GM19372 (cell line): ENCODE results near the gene LMOD1.
"Not testable (repeated sequence)": the region's sequence is repeated elsewhere in the genome, so short reads cannot be mapped to it uniquely, and the experiment has no call there.

Source experiments
- ATAC-seq: cut with Tn5 transposase; IDR thresholded peaks from one replicate; pipeline ENCODE4 v1.9.1; 2021; ENCODE audit warnings: mild to moderate bottlenecking, low read depth, moderate library complexity; ENCODE audit not compliant: unreplicated experiment

Gene LMOD1

DNA sequence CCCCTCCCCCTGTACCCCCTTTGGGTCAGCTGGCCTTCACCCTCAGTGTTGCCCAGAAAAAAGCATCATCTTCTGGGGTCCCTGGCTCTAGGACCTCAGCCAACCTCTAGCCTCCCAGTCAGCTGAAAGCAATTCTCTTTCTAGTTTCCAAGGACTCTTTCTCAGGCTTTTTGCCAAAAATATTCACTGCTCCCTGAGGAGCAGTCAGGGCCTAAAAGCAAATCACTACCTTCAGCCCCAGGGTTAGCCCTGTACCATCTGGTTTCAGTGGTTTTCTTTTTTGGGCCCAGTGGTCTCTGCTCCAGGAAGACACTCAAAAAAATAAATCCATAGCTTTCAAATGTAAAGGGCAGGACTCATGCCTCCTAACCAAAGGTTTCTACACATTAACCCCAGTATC is 3.1 kb upstream of the LMOD1 start:
- no peak for ATAC-seq

DNA sequence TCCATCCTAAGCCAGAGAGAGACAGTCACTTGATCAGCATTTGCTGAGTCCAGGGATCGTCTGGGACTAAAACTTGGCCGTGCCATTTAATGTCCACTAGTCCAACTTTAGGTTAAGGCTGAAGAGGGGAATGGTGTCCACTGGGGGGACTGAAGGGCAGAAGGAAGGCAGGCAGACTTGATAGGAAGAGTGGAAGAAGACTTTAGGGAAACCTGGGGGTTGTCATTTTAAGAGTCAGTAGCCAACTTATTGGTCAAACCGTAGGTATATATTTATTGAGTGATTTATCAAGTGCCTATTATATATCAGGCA is 1.3 kb upstream of the LMOD1 start:
- ATAC-seq, result no peak

DNA sequence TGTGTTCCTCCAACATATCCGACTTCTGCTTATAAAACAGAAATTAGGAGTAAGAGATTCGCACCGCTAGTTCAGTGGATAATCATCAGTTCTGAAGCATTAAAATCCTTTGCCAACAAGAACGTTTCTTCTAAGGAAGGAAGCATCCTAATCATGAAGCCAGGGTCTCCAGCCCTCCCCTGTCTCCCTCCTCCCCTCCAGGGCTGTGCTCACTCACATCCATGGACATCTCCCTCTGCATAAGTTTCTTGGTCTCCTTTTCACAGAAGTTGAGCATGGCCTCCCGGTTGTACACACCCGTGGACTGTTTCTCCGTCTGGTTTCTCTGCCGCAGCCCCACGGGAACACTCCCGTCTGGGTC is 505 bp downstream of the LMOD1 start:
- no peak for ATAC-seq

DNA sequence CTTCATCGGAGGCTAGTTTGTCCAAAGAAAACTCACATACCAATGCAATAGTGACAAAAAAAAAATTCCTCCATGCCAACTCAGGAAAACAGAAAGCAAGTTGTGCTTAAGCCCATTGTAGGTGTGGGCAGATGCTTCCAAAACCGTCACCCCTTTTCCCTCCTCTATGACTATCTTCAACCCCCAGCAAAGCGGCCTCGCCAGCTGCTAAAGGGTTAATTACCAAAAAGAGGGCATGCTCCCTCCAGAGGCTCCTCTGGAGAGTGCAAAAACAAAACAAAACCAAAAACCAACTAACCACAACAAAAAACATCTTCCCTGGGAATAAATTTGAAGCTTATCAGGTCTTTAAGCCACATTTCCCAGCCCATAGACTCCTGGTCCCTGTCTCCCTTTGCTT is 1.2 kb downstream of the LMOD1 start:
- no peak for ATAC-seq

- ATAC-seq, result no peak
These were observed 1.7 kb downstream of the LMOD1 start for GRCh38 chr1:201944639-201945038.

DNA sequence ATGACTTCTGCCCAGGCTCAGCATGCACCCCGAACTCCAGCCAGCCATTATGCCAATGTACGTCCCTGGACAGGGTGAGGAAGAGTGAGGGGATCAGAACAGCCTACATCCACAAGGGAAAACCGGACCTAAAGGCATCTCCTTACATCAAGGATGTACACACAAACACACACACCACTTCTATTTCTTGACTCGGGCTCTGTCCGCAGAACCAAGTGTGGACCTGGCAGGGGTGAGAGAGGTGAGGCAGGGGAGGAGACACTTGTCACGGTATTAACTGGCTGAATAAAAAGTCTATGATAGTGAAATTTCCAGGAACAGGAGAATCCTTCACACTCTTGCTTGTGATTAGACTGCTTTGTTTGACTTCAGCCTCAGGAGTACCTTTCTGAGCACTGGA is 2.3 kb downstream of the LMOD1 start:
- no peak for ATAC-seq

GRCh38 chr1:201942129-201942495 is 4.2 kb downstream of the LMOD1 start:
- ATAC-seq, result no peak

- no peak for ATAC-seq
These were observed 4.8 kb downstream of the LMOD1 start for GRCh38 chr1:201941420-201942128.

DNA sequence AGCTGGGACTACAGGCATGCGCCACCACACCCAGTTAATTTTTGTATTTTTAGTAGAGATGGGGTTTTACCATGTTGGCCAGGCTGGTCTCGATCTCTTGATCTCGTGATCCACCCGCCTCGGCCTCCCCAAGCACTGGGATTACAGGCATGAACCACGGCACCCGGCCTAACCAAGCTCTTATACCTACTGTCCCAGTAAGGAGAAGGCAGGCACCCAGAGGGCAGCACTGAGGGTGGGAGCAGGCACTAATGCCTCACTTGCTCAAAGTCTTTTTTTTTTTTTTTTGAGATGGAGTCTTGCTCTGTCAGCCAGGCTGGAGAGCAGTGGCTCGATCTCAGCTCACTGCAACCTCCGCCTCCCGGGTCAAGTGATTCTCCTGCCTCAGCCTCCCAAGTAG is 6.0 kb downstream of the LMOD1 start:
- ATAC-seq, result not testable (repeated sequence)

DNA sequence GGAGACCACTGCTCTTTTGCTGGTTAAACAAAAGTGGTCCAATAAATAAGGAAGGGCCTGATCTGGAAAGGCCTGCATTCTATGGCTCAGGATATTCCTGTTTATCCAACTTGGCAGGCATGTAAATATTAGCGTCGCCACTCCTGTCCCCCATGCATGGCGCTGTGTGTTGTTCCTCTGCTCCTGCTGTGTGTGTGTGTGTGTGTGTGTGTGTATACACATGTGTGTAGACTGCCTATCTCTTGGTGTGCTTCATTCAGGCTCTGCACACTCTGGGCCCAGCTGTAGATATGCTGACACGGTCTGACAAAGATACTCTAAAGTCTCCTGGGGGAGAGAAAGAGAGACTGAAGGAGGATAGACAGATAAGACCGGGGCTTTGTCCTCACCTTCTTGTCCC is 6.8 kb downstream of the LMOD1 start:
- no peak for ATAC-seq

- no peak for ATAC-seq
These were observed 7.2 kb downstream of the LMOD1 start for GRCh38 chr1:201939148-201939547.

GRCh38 chr1:201938440-201939035 is 7.8 kb downstream of the LMOD1 start:
- no peak for ATAC-seq

DNA sequence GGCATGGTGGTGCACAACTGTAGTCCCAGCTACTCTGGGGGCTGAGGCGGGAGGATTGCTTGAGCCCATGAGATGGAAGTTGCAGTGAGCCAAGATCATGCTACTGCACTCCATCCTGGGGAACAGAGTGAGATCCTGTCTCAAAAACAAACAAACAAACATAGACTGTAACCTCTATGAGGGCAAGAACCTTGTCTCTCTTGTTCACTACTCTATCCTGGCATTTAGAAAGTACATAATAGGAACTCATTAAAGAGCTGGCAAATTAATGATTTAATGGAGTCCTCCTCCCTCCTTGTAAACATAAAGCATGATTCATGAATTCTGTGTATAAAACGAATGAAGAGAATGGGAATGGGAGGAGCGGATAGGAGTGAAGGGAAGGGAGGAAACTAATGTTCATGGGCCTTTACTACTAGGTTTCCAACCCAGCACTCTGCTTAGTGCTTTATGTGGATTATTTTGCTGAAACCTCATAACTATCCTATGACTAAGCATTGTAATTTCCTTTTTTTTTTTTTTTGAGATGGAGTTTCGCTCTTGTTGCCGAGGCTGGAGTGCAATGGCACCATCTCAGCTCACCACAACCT is 8.6 kb downstream of the LMOD1 start:
- no peak for ATAC-seq

GRCh38 chr1:201933840-201934430 is 12.4 kb downstream of the LMOD1 start:
- no peak for ATAC-seq

DNA sequence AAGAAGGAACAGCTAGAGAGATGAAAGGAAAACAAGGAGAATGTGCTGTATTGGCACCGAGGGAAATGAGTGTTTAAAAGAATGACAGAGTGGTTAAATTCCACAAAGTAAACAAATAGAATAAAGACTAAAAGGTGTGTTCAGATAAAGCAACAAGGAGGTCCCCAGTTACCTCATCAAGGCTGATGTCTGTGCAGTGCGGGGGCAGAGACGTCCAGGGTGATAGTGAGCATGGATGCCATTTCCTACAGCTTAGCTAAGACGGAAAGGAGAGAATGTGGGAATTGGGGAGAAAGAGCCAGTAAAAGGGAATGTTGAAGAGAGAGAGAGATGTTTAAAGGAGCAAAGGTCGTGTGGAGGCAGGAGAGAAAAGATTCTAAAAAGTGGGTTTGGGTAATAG is 15.5 kb downstream of the LMOD1 start:
- no peak for ATAC-seq

GRCh38 chr1:201930137-201930536 is 16.2 kb downstream of the LMOD1 start:
- no peak for ATAC-seq

DNA sequence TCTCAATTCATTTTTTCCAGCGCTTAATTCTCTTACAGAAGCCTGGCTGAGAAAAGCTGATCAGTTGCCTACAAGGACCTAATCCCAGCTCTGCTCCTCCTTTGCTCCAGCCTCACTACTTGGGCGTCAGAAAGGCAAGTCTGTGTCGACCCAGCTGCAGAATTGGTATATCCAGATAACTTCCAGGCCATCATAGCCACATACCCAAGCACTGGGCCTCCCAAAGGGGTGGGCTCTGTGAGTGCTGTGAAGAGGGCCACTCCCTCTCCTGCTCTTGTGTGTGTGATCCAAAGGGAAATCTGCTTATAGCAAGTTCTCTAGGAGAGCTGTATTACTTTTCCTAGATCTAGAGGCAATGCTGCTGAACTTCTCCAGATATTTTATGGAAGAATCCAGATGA is 18.1 kb downstream of the LMOD1 start:
- no peak for ATAC-seq

DNA sequence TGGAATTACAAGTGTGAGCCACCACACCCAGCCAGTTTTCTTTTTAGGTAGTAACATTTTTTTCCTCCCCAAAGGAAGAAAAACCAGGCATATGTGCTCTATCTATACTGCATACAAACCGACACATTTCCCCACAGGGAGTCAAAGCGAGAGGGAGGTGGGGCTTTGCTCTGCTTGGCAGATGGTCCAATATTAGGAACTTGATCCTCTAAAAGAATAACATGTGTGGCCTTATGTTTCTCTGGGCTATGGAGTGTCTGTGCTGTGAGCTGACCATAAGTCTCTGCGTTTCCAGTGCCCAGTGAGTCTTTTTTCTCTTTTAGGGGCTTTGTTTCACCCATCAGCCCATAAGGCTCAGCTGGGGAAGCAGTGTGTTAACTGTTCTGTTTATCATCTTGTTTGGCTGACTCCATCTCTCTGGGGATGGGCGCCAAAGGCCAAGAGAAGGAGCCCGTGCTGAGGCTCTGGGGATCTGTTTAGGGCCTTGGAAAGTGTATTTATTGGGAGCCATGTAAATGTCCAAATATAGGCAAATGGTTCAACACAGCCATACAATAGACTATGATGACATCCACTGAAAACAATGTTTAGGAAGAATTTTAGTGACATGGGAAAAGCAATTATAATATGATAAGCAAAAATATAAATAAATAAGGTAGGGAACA is 20.2 kb downstream of the LMOD1 start:
- ATAC-seq, result no peak

DNA sequence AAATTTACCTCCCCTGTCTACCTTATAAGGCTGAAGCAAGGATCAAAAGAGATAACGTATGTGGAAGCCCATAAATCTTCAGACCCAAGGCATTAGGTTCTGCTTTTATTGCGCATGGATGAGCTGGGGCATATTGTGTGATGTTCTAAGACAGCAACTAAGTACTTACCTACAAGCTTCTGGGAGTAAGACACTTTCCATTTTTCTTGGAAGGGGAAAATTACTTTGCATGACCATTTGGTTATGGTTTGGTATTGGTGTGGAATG is 21.1 kb downstream of the LMOD1 start:
- ATAC-seq, result no peak

DNA sequence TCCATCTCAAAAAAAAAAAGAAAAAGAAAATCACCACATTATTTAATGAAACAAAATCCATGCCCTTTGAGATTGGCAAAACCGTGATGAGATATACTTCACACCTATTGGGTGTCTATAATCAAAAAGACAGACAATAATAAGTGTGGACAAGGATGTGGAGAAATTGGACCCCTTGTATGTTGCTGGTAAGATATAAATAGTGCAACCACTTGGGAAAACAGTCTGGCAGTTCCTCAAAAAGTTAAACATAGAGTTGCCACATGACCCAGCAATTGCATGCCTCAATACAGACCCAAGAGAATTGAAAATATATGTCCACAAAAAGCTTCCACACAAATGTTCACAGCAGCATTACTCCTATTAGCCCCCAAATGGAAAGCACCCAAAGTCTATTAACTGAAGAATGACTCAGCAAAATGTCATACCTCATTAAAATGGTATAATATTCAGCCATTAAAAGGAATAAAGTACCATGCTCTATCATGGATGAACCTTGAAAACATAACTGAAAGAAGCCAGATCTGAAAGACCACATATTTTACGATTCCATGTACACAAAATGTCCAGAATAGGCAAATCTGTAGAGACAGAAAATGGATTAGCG is 24.3 kb downstream of the LMOD1 start:
- ATAC-seq, result no peak

- no peak for ATAC-seq
These were observed 28.0 kb downstream of the LMOD1 start for GRCh38 chr1:201918343-201918742.
